GM19025 (cell line): Measurements from ENCODE around the gene RING1.

Experiments
- ATAC-seq: cut with Tn5 transposase; IDR thresholded peaks from one replicate; pipeline ENCODE4 v1.9.1; 2021; ENCODE audit warnings: mild to moderate bottlenecking, low read depth, moderate library complexity; ENCODE audit not compliant: unreplicated experiment

The RING1 gene

DNA sequence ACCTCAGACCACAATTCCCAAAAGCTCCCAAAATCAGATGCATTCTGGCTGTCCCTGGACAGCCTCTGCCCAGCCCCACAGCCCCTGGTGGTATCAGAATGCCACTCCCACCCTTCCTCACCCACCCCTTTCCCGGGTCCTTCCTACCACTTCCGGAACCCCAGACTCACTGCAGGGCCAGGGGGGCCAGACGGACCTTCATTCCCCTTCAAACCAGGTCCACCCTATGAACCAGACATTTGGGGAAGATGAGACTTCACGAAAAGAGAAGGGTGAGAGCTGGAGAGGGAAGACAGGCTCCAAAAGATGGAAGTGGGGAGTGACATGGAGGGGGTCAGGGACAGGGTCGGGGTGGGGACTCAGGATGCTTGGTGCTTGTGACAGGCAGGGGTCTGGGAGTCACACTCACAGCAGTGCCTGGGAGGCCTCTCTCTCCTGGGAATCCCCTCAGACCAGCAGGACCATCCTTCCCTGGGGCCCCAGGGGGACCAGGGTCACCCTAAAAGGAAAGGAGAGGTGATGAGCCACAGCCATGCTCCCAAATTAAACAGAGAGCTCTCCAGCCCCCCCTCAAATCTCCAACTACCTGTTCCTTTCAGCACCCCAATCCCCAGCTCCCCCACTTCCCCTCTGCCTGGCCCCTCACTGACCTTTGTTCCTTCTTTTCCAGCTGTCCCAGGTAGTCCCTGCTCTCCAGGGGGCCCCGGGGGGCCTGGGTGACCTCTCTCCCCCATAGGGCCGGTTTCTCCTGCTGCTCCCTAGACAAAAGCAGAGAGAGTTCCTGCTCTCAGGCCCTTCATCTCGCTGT, 36.2 kb upstream of the RING1 start:
- no peak for ATAC-seq

DNA sequence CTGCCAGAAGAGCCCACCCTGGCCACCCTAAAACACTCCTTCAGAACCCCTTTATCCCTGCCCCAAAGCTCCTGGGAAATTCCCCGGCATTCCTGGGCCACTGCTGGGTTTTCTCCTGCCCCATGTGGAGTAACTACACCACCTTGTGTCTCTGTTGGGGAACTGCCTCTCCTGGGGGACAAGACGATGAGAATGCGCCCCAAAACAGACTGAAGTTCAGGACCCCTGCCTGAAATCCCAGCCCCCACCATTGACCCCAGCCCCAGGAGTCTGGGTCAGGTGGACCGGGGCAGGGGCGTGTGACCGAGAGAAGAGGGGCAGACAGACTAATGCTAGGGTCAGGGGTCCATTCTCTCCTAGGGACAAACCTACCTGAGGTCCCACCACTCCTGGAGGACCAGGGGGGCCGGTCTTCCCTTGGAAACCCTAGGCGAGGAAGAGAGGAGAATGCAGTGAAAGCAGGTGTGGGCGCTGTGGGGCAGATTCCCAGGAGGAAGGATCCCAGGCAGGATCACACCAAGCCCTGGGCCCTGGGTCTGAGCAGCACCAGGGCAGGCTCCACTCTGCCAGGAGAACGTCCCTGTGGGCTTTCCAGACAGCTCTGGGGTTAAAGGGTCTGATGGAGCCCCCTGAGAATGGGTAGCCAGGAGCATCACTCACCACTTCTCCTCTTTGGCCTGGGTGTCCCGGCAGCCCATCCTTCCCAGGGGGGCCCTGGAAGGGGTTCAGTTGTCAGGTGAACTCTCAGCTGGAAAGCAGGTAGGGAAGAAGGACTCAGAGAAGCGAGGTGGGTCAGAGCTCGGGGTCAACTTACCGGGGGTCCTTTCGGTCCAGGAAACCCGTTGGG, 35.4 kb upstream of the RING1 start:
- ATAC-seq: no peak

DNA sequence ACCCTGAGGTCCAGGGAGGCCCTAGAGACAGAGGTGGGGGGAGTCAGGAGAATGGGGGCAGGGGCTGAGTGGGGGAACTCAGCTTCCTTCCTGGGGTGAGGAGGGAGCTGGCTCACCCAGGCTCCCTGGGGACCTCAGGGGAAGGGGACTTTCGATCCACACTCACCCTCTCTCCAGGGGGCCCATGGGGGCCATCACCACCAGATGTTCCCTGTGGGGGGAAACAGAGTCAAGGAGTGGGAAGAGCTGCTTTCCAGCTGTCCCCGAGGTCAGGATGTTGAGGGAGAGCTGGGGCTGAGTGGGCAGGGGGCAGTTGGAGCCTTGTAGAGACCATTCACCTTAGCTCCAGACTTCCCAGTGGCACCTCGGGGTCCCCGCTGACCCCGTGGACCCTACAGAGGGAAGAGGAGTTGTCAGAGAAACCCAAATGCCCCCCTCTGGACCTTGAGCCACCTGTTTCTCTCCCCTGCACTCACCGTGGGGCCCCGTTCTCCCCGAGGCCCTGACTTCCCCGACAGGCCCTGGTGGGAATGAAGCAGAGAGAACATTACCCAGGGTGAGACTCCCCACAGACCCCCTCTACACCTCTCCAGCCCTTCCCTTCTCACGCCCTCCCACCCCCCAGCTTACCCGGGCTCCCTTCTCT, 34.6 kb upstream of the RING1 start:
- ATAC-seq: no peak

DNA sequence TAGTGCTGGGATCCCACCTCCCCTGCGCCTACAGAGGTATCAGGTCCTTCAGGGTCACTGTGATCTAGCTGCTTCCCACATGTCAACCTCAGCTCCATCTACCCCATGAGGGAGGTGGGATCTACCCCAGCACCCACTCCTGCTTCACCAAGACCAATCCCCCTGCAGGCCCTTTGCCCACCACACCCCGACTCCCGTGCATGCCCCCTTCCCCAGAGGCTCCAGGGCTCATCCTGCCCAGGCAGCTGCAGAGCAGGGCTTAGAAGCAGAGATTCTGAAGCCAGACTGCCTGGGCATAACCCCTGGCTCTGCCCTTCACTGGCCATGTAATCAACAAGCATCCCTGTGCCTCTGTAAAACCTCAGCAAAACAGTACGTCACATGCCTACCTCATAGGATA, 33.5 kb upstream of the RING1 start:
- no peak for ATAC-seq

DNA sequence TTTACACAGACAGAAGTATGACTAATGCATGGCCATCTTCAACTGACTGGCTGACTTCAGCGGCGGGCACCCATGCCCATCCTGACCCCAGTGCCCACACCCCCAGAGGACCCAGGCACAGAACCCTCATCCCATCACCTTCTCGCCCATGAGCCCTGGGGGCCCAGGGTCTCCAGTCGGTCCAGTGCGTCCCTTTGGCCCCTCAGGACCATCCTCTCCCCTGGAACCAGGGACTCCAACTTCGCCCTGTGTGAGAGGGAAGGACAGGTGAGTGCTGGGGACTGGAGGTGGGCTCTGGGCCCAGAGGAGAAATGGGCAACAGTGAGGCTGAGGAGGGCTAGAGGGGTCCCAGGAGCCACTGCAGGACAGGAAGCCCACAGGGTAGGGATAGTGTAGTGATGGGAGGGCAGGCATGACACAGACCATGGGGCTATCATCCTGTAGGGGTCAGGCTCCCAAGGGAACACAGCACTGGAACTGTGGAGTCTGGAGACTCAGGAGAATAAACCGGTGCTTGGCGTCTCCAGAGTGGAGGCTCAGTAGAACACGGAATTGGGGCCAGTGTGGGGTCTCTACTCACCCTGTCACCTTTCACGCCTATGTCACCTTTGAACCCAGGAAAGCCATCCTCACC, 32.7 kb upstream of the RING1 start:
- ATAC-seq: no peak

DNA sequence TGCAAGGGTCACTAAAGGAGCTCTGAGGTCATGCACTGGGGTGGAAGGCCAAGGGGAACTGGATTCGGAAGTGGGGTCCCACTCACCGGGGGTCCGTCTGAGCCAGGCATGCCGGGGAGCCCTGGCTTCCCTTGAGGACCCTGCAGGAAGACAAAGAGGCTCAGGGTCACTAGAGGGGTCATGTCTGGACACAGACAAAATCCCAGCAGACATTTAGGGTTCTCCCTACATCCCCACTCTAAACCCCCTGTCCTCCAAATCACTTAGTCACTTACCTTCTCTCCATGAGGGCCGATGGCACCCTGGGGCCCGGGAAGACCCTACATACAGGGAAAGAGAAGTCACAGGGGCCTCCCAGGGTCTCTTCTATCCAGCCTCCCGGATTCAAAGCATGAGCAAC, 31.4 kb upstream of the RING1 start:
- no peak for ATAC-seq

DNA sequence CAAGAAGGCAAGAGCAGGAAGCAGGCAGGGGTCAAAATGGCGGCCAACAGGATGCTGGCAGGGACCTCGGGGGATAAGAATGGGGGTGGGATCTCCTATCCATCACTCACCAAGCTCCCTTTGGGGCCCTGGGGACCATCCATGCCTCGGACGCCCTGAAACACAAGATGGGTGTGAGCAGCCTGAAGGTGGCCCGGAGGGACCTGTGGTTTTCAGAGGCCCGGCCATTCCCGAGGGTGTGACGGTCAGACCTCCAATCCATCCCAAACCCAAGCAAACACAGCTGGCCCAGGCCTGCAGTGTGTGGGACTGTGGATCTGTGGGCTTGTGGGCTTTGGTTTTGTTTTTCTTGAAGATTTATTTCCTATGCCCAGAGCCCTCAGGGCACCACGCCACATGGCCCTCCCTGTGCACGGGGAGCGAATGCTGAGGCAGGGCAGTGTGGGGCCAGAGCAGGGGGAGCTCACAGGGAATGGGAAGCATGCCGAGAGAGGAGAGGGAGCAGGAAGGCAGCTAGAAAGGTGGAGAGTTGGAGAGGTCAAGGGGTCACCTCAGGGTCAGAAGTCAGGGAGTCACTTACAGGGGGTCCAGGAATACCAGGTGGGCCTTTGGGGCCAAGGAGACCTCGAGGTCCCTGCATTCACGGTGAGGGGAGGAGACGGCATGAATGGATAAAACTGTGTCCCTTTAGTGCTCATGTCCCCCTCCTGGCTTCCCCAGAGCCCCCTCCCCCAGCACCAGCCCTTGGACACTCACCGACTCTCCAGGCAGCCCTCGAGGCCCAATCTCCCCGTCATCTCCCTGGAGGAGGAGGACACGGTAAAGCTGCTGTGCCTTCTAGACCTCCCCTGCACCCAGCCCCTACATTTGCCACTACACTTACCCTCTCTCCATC, 30.5 kb upstream of the RING1 start:
- ATAC-seq: no peak

DNA sequence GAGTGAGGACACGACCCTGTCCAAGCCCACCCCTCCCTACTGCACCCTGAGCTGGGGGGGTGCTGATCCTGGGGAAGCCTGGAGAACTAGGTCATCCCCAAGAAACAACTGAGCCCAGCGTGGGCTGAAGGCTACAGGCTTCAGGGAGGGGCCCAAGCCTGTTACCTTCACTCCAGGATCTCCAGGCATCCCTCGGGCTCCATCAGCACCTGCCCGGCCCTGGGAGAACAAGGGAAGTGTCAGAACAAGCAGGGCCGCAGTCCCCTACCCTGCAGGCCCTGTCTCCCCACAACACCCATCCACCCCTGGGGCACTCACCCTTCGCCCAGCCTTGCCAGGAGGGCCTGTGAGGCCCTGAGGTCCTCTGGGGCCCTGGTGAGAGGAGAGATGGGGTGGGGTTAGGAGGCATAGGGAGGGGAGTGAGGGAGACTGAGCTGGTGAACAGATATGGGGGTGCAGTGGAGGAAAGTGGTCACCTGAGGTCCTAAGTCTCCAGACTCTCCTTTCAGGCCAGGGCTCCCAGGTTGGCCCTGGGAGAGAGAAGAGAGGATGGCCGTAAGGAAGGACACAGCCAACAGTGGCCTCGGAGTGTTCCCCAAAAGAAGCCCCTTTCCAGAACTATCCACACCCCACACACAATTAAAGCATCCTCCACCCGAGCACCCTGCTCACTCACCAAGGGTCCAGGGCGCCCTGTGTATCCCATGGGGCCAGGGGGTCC, 29.4 kb upstream of the RING1 start:
- no peak for ATAC-seq

DNA sequence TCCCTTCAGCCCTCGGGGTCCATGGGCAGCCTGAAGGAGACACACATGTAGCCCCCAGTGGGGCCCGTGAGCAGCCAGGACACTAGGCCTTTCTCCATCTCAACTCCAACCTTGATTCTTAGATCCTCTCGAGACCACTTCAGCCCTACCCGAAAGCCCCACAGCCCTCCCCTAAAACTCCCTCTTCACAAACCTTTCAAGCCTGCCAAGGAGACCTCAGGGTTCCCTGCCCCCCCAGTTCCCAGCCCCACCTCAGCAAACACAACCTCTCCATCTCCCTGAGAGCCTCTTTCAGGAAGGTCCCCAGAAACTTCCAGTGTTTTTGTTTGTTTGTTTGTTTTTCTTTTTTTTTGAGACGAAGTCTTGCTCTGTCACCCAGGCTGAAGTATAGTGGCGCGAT, 27.2 kb upstream of the RING1 start:
- ATAC-seq: no peak

DNA sequence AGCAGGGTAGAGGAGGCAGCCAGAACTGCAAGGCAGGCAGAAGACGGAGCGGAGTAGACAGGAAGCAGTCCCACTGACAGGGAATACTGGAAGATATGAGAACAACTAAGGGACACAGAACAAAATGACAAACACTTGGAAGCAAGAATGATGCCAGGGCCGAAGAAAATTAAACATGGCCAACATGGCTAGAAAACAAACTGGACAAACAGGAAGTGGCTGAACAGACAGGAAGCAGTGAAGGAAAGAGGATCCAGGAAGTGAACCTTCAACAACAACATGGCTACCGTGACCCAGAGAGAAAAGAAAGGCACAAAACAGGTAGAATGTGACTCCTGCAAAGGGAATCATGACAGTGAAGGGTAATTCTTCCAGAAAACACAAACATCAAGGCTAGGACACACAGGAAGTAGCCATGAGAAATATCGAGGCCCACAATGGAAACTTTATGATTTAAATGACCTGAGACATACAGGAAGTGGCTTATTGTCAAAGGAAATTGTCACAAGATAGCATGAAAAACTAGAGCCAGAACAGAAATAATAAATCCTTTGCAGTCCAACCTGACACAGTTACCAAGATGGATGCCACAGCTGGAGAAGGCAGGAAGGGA, 25.1 kb upstream of the RING1 start:
- ATAC-seq: no peak

DNA sequence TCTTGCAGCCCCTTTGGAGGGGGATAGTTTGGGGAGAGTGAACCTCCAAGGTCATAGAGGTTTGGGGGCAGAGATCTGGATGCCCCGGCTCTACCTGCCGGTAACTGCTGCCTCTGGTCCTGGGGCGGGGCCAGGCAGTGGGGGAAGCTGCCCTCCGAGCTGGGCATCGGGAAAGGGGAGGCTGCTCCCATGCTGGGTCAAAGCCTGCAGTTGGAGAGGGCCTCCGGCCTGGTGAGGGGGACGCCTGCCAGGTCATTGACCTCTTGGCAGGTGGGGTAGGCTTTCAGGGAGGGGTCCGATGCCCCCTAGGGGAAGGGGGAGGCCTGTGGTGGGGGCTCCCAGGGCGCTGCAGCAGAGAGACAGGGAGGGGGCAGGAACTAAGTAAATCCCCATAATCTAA, 23.1 kb upstream of the RING1 start:
- no peak for ATAC-seq

DNA sequence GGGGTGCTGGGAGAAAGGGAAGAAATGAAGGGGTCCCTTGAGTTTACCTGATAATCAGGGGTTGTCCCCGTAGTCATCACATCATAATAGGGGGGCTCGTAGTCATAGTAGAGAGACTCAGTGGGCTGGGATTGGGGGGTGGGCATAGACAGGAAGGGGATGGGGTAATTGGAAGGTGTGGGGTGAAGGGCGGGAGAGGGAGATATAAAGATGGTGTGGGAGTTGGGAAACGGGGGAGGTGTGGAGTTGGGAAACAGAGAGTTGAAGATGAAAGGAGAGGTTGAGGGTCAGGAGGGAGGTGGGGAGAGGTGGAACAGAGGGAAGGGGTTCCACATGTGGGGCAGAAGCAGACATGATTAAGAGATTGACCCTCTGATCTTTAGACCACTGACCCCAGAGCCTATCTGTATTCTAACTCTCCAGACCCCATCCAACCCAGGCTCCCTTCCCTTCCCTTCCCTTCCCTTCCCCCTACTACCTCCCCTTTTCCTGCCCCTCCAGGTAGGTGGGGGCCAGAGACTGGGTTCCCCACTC, 22.6 kb upstream of the RING1 start:
- ATAC-seq: no peak

DNA sequence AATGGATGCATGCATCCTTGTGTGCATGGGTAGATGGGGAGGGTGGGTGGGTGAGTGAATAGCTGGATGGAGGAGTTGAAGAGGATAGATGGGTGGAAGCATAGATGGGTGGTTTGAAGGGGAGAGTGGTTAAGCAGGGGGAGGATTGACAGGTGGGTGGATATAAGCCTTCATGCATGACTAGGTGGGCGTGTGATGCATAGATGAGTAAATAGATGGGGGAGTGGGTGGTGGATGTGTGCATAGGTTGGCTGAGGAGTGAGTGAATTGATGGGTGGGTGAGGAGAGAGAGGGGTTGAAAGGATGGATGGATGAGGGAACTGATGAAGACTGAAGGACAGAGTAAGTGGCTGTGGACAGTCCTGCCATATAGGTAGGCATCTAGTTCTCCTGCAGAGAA, 20.5 kb upstream of the RING1 start:
- ATAC-seq: no peak

DNA sequence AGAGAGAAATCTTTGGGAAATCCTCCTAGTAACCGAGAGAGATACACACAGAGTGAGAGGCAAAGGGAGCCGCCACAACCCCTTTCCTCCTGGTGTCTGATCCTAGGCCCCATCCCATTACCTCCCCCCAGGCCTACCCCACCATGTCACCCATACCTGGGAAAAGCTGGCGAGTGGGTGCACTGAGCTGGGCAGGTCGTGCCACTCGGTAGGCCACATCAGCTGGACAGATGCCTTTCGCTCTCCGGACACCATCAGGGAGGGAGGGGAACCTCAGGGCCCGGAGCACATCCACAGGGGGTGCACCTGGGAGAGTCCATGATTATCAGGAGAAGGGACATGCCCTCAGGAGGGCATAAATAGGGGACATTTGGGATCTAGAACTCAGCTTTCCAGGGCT, 19.1 kb upstream of the RING1 start:
- ATAC-seq: no peak

DNA sequence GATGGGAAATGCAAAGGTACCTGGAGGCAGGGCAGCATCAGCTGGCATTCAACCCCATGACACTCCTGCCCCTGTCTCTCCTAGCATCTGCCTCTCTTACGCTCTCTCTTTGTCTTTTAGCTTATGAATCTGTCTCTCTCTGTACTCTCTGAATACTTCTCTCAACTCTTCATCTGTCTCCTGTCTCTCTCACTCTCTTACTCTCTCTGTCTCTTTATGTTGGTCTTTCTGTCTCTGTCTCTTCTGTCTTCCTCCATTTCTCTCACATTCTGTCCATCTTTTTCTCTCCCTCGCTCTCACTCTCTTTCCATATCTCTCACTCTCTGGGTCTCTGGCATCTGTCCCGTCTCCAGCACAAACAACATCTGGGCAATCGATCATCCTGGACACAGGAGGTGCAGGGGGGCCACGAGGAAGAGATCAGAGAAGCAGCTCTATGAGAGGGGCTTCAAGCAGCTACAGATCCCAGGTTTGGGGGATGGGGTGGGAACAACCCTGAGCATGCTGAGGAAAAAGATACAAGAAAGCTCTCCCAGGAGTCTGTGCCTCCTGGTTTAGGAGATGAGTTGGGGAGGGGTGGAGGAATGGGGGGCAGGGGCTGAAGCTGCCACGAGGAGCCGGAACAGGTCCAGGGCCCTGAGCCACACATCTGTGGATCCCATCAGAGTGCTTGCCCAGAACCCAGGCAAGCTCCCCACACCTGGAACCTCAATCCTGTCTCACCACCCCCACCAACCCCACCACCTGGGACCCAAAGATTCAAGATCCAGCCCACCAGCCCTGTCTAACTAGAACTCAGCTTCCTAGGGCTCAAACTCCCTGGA, 18.5 kb upstream of the RING1 start:
- no peak for ATAC-seq

DNA sequence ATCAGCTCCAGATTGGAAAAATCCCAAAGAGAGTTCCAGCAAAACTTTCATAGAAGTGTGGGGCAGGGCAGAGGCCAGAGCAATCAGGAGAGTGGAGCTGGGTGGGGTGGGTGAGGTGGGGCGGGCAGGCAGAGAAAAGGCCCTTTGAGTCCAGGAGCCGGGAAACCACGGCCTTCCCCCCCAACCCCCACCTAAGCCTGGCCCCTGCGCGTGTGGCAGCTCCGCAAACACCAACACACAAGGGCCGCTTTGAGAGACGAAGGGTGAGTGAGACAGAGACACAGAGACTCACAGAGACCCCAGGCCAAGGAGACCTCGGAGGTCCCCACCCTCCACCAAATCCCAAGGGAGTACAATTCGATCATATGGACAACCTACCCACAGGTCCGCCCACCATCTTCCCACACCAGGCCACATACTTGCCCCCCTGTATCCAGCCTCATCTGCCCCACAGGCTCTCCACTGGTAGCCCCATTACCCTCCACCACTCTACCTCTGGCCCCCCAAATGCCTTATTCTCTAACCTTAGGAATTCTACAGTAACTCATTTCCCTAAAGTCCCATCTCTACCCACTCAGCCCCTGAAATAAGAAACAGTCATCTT, 17.7 kb upstream of the RING1 start:
- ATAC-seq: no peak

DNA sequence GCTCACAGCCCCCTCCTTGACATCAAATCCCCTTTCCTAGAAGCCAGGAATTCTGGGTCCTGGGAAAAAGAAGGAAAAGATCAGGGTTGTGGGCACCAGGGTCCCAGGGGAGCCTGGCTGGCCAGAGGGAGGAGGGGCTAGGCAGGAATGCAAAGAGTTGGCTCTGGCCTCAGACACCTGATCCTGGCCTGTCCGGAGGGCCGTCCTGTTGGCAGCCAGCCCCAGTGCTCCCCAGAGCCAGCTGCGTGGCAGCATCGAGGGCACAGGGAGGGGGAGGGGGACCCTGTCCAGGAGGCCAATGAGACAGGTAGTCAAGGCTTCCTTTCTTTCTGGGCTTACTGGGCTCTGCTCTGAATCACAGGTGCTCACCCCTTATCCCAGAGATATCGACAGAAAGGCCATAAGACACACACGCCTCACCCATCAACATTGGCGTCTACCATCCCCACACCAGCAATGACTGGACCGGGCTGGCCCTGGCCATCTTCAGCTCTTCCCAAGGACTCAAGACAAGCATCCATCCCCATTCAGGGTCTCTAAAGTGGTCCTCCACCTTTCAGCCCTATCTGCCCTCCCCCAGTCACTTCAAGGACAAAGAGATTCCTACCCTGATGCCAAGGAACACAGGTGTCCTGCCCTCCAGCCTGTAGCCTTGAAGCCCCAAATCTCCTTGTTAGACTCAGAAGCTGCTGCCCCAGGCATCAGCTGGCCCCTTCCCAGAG, 16.8 kb upstream of the RING1 start:
- ATAC-seq: no peak
